Measurements from ENCODE around the gene TCEAL1.

GRCh38 chrX:103640401-103641155, 11.8 kb downstream of the TCEAL1 start:
- TF ChIP-seq, protein P1, sequence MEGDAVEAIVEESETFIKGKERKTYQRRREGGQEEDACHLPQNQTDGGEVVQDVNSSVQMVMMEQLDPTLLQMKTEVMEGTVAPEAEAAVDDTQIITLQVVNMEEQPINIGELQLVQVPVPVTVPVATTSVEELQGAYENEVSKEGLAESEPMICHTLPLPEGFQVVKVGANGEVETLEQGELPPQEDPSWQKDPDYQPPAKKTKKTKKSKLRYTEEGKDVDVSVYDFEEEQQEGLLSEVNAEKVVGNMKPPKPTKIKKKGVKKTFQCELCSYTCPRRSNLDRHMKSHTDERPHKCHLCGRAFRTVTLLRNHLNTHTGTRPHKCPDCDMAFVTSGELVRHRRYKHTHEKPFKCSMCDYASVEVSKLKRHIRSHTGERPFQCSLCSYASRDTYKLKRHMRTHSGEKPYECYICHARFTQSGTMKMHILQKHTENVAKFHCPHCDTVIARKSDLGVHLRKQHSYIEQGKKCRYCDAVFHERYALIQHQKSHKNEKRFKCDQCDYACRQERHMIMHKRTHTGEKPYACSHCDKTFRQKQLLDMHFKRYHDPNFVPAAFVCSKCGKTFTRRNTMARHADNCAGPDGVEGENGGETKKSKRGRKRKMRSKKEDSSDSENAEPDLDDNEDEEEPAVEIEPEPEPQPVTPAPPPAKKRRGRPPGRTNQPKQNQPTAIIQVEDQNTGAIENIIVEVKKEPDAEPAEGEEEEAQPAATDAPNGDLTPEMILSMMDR (IDR thresholded peaks at IDR 0.05): no peak
- TF ChIP-seq POLR2AphosphoS5 (IDR thresholded peaks at IDR 0.05): no peak
- TF ChIP-seq POLR2A (IDR thresholded peaks at IDR 0.05; ENCODE audit: low read depth): no peak

Measured in esophagus muscularis mucosa (tissue), 3 donors.